K562 (cell line): ENCODE data around the gene COA4. TPM values are rescaled to one million over a fixed set of nuclear protein-coding genes. Genes with fewer than 3 reads are reported as not detected.

ENCODE experiments used
- ETV1 ChIP-seq: fragments of 450-650 bp; conservative IDR thresholded peaks from 2 replicates; pipeline ENCODE4 v1.6.1; 2016; ENCODE audit warnings: missing genetic modification characterization, control low read depth, low read depth, missing compliant biosample characterization
- FOXK2 ChIP-seq, 2 experiments: fragments of 450-650 bp; IDR thresholded peaks in 1 of 2; conservative IDR thresholded peaks in 1 of 2; 2 replicates each; pipeline ENCODE4 v1.6.1; 2016; ENCODE audit warnings: low read depth in 2 of 2, mild to moderate bottlenecking in 1 of 2
- LARP7 ChIP-seq: fragments of 450-650 bp; IDR thresholded peaks from 2 replicates; pipeline ENCODE4 v1.6.1; 2016
- MIER1 ChIP-seq: fragments of 450-650 bp; IDR thresholded peaks from 2 replicates; pipeline ENCODE4 v1.6.1; 2016; ENCODE audit warnings: antibody characterized with exemption, mild to moderate bottlenecking, low read depth
- NELFE ChIP-seq: IDR thresholded peaks from 2 replicates; pipeline ENCODE4 v1.6.1; 2011; ENCODE audit warnings: mild to moderate bottlenecking; ENCODE audit not compliant: insufficient read depth, insufficient read length
- PHF8 ChIP-seq: fragments of 200-600 bp; sonication (generic); IDR thresholded peaks from 2 replicates; pipeline ENCODE4 v1.6.1; 2012; ENCODE audit warnings: mixed run types, mild to moderate bottlenecking, inconsistent platforms, low read length, moderate library complexity, borderline replicate concordance
- RBFOX2 ChIP-seq: fragments of 200-400 bp; formaldehyde crosslinking; IDR thresholded peaks from 2 replicates; pipeline ENCODE4 v1.6.1; 2017; ENCODE audit warnings: low read depth, mild to moderate bottlenecking, low read length, moderate library complexity
- SP2 ChIP-seq: IDR thresholded peaks from 2 replicates; pipeline ENCODE4 v1.6.1; 2011; ENCODE audit warnings: mild to moderate bottlenecking, low read depth, low read length, moderate library complexity; ENCODE audit not compliant: poor library complexity, severe bottlenecking; ENCODE audit errors: extremely low read depth
- SUPT5H ChIP-seq: fragments of 450-650 bp; IDR thresholded peaks from 2 replicates; pipeline ENCODE4 v1.6.1; 2016
- TAF1 ChIP-seq: IDR thresholded peaks from 2 replicates; pipeline ENCODE4 v1.6.1; 2011; ENCODE audit warnings: mild to moderate bottlenecking, low read length, moderate library complexity; ENCODE audit not compliant: insufficient read depth, control insufficient read depth, severe bottlenecking; ENCODE audit errors: extremely low read depth
- TAF9B ChIP-seq: fragments of 450-650 bp; IDR thresholded peaks from 2 replicates; pipeline ENCODE4 v1.6.1; 2018; ENCODE audit warnings: mild to moderate bottlenecking; ENCODE audit not compliant: partially characterized antibody
- ZEB2 ChIP-seq: fragments of 450-650 bp; IDR thresholded peaks from 2 replicates; pipeline ENCODE4 v1.6.1; 2016
- ZNF76 ChIP-seq: fragments of 250-450 bp; sonication (Bioruptor Pico); IDR thresholded peaks from 2 replicates; pipeline ENCODE4 v1.4.0; 2020; ENCODE audit warnings: mild to moderate bottlenecking, moderate library complexity, borderline replicate concordance
- polyA plus RNA-seq, 8 experiments: library from polyadenylated mRNA; depleted of rRNA in 4 of 8; stranded (reverse) in 5 of 8; unstranded in 3 of 8; fragments of >200 nt; fragmentation: Nextera tagmentation in 2 of 8; fragmentation: Illumina TruSeq in 1 of 8; extraction: Ambion mirVana in 2 of 8; extraction: Trizol in 1 of 8; gene quantifications; 2 replicates each; pipeline versions ENCODE4 v1.2.1 to v1.2.3, GENCODE V29; 2011 to 2014; ENCODE audit warnings: inconsistent platforms in 1 of 8, missing spikeins in 1 of 8
- total RNA-seq, 7 experiments: library from RNA; depleted of rRNA in 6 of 7; stranded (reverse); fragments of >200 nt in 6 of 7; fragmentation: Illumina TruSeq in 2 of 7; extraction: Trizol in 2 of 7; gene quantifications; 2 replicates each; pipeline versions ENCODE4 v1.2.1 to v1.2.3, GENCODE V29; 2011 to 2021; ENCODE audit warnings: low replicate concordance in 1 of 7
- TF ChIP-seq, protein P1 (sequence below): sonication (generic); formaldehyde crosslinking; IDR thresholded peaks from 2 replicates; pipeline ENCODE4 v1.8.0; 2022; ENCODE audit warnings: mild to moderate bottlenecking, missing genetic modification reagents, borderline replicate concordance
- TF ChIP-seq, protein P2 (sequence below): fragments of 450-650 bp; formaldehyde crosslinking; IDR thresholded peaks from 2 replicates; pipeline ENCODE4 v1.4.0; 2020; ENCODE audit warnings: mild to moderate bottlenecking, moderate library complexity
- TF ChIP-seq, protein P3 (sequence below), 2 experiments: fragments of 450-650 bp in 1 of 2; sonication (generic) in 1 of 2; formaldehyde crosslinking in 1 of 2; IDR thresholded peaks in 1 of 2; conservative IDR thresholded peaks in 1 of 2; 2 replicates each; pipeline versions ENCODE4 v1.6.1 to v1.8.1; 2016 to 2023; ENCODE audit warnings: mild to moderate bottlenecking in 2 of 2, moderate library complexity in 2 of 2, inconsistent platforms in 1 of 2, missing genetic modification reagents in 1 of 2
- TF ChIP-seq, protein P4 (sequence below), 2 experiments: IDR thresholded peaks; 2 replicates each; pipeline ENCODE4 v1.6.1; 2012; ENCODE audit warnings: improper control_type of control experiment in 2 of 2, low read depth in 2 of 2, low read length in 2 of 2, borderline replicate concordance in 1 of 2

Gene COA4
- total and polyA plus RNA-seq, 9 of the 15 experiments (the other 6 are each of a cell fraction or from before 2014, with no cell fraction given) = 108 to 255 (median 152) TPM

DNA sequence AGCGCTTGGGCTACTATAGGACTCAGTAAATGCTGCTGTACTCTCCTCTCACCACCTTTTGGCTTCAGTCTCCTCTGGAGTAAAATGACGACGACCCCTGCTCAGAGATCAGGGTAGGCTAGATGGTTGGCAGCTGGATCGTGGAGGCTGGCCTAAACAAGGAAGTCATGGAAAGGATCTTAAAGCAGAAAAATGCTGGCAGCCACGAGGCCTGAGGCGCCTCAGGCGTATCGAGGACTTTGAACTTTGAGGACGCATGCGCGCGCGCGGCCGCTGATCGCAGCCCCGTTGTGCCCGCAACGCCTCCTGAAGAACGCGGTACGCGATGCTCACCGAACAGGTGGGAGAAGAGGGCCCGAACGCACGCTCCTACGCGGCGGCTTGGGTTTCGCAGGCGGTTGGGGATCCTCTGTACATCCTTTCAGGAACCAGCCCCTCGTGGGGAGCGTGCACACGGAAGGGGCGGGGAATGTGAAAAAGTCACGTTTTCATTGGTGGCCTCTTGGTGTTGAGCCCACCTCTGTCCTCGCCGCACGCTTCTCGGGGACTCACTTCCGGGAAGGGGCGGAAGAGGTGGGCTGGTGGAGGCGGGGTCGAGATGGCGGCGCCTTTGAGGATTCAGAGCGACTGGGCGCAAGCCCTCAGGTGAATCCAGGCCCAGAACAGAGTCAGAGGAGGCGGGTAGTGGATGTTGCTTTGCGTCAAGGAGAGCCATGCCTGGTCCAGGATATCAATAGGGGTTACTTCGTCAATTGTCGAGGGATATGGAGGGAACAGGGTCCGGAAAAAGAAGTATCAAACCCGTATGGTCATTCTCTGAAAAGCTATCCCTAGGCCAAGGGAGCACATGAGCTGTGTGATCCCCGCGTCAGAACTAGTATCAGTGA is at the start of gene COA4, which contains the start of gene PAAF1 (continued):
- TF ChIP-seq, protein P1, sequence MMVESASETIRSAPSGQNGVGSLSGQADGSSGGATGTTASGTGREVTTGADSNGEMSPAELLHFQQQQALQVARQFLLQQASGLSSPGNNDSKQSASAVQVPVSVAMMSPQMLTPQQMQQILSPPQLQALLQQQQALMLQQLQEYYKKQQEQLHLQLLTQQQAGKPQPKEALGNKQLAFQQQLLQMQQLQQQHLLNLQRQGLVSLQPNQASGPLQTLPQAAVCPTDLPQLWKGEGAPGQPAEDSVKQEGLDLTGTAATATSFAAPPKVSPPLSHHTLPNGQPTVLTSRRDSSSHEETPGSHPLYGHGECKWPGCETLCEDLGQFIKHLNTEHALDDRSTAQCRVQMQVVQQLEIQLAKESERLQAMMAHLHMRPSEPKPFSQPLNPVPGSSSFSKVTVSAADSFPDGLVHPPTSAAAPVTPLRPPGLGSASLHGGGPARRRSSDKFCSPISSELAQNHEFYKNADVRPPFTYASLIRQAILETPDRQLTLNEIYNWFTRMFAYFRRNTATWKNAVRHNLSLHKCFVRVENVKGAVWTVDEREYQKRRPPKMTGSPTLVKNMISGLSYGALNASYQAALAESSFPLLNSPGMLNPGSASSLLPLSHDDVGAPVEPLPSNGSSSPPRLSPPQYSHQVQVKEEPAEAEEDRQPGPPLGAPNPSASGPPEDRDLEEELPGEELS (CRISPR knock-in tag) = peak; percentile 22; the same call in 1 of the 2 replicates
- TF ChIP-seq ZNF76 (CRISPR knock-in tag) = 0 out of 2 replicates have a peak, but pooled peaks have one; percentile 40
- peak; percentile 99 for TF ChIP-seq RBFOX2
- TF ChIP-seq ZEB2 = peak; percentile 62
- peak; percentile 79 for TF ChIP-seq TAF1
- TF ChIP-seq, protein P2, sequence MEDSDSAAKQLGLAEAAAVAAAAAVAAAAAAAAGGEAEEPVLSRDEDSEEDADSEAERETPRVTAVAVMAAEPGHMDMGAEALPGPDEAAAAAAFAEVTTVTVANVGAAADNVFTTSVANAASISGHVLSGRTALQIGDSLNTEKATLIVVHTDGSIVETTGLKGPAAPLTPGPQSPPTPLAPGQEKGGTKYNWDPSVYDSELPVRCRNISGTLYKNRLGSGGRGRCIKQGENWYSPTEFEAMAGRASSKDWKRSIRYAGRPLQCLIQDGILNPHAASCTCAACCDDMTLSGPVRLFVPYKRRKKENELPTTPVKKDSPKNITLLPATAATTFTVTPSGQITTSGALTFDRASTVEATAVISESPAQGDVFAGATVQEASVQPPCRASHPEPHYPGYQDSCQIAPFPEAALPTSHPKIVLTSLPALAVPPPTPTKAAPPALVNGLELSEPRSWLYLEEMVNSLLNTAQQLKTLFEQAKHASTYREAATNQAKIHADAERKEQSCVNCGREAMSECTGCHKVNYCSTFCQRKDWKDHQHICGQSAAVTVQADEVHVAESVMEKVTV (CRISPR knock-in tag) = no peak; the same call in 1 of the 2 replicates
- TF ChIP-seq SP2 = peak; percentile 48
- TF ChIP-seq LARP7 = no peak
- TF ChIP-seq PHF8 = peak; percentile 97
- 0 out of 2 replicates have a peak, but pooled peaks have one; percentile 18 for TF ChIP-seq MIER1
- TF ChIP-seq NELFE = no peak
- TF ChIP-seq, protein P3, sequence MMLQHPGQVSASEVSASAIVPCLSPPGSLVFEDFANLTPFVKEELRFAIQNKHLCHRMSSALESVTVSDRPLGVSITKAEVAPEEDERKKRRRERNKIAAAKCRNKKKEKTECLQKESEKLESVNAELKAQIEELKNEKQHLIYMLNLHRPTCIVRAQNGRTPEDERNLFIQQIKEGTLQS (IDR thresholded peaks at IDR 0.05) = no peak
- TF ChIP-seq, protein P3 (CRISPR knock-in tag; conservative IDR thresholded peaks at IDR 0.05) = no peak
- TF ChIP-seq FOXK2 (conservative IDR thresholded peaks at IDR 0.05 in 1 of 2, IDR thresholded peaks at IDR 0.05 in 1 of 2; ENCODE audit: low read depth in 2 of 2) = peak; percentile 64 to 73; a peak in 3 of 4 replicates
- TF ChIP-seq, protein P4, sequence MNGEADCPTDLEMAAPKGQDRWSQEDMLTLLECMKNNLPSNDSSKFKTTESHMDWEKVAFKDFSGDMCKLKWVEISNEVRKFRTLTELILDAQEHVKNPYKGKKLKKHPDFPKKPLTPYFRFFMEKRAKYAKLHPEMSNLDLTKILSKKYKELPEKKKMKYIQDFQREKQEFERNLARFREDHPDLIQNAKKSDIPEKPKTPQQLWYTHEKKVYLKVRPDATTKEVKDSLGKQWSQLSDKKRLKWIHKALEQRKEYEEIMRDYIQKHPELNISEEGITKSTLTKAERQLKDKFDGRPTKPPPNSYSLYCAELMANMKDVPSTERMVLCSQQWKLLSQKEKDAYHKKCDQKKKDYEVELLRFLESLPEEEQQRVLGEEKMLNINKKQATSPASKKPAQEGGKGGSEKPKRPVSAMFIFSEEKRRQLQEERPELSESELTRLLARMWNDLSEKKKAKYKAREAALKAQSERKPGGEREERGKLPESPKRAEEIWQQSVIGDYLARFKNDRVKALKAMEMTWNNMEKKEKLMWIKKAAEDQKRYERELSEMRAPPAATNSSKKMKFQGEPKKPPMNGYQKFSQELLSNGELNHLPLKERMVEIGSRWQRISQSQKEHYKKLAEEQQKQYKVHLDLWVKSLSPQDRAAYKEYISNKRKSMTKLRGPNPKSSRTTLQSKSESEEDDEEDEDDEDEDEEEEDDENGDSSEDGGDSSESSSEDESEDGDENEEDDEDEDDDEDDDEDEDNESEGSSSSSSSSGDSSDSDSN (IDR thresholded peaks at IDR 0.05; ENCODE audit: borderline replicate concordance in 1 of 2, low read depth in 2 of 2, low read length in 2 of 2) = peak in 1 of 2 experiments; percentile 80; a peak in 2 of 4 replicates
- TF ChIP-seq SUPT5H = peak; percentile 93
- TF ChIP-seq TAF9B = peak; percentile 86
- TF ChIP-seq ETV1 (tag) = peak; percentile 61
